Right atrium auricular region (tissue), 2 donors: Measurements from ENCODE around the gene DMAC2. TPM values are rescaled to one million over a fixed set of nuclear protein-coding genes. Genes with fewer than 3 reads are reported as not detected.

Experiments used
- DNase-seq: peaks from one replicate; pipeline ENCODE4 v3.0.0-alpha.2; 2019; ENCODE audit warnings: low spot score
- H3K27ac ChIP-seq, 2 donors: fragments of 200-600 bp; sonication (generic); 1 replicate in 1 of 2; 2 replicates in 1 of 2; pipeline ENCODE4 v1.5.1; 2016 to 2019
- H3K27me3 ChIP-seq, 2 donors: fragments of 200-600 bp; sonication (generic); one replicate each; pipeline versions ENCODE4 v1.5.1 to v1.6.0; 2017 to 2019
- H3K36me3 ChIP-seq: fragments of 200-600 bp; sonication (generic); one replicate; pipeline ENCODE4 v1.5.1; 2016
- H3K4me1 ChIP-seq, 2 donors: fragments of 200-600 bp; sonication (generic); one replicate each; pipeline versions ENCODE4 v1.5.1 to v1.6.0; 2017 to 2019
- H3K4me3 ChIP-seq, 2 donors: fragments of 200-600 bp; sonication (generic); 1 replicate in 1 of 2; 2 replicates in 1 of 2; pipeline ENCODE4 v1.5.1; 2017 to 2019; ENCODE audit warnings: mild to moderate bottlenecking in 1 of 2, moderate library complexity in 1 of 2
- H3K9me3 ChIP-seq, 2 donors: fragments of 200-600 bp; sonication (generic); one replicate each; pipeline ENCODE4 v1.5.1; 2019
- total RNA-seq, 2 donors: library from RNA; depleted of rRNA; stranded (reverse); fragments of >200 nt; gene quantifications; one replicate each; pipeline ENCODE4 v1.1.0, GENCODE V29; 2016
- TF ChIP-seq, protein P1 (sequence below), 2 donors: fragments of 200-600 bp; sonication (generic); IDR thresholded peaks; one replicate each; pipeline ENCODE4 v1.5.1; 2019; ENCODE audit warnings: antibody characterized with exemption in 2 of 2

DMAC2 gene
- total RNA-seq, 2 donors from 2014 or later = 63.2 to 88.7 TPM

DNA sequence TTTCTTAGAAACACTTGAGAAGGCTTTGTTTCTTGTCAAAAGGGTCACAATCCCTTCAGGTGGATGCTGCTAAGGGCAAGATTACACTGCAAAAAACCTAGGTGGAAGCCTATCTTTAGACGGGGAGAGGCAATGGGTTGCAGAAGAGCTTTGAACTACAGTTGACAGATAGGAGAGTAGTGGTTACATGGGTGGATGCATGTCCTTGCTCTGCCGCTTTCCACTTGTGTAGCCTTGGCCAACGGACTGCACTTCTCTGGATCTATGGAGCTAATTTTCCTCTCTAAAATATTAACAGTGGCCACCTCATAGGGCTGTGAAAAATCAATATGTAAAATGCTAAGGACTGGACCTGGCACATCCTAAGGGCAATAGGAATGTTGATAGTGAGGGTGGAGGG is 41.1 kb downstream of the DMAC2 start:
- Histone ChIP-seq H3K27me3 (no peaks in the 10 kb centered on the region), H3K36me3 (no peaks in the 10 kb centered on the region), H3K4me3 (peak overlapping the region; percentile 84 to 91), H3K4me1 (peaks cover 0 to 17% of the 10 kb centered on the region in 2 donors), H3K27ac (peak overlapping the region in 1 of 2 donors; percentile 90), H3K9me3 (no peaks in the 10 kb centered on the region)
- DNase-seq = no peak
- TF ChIP-seq, protein P1, sequence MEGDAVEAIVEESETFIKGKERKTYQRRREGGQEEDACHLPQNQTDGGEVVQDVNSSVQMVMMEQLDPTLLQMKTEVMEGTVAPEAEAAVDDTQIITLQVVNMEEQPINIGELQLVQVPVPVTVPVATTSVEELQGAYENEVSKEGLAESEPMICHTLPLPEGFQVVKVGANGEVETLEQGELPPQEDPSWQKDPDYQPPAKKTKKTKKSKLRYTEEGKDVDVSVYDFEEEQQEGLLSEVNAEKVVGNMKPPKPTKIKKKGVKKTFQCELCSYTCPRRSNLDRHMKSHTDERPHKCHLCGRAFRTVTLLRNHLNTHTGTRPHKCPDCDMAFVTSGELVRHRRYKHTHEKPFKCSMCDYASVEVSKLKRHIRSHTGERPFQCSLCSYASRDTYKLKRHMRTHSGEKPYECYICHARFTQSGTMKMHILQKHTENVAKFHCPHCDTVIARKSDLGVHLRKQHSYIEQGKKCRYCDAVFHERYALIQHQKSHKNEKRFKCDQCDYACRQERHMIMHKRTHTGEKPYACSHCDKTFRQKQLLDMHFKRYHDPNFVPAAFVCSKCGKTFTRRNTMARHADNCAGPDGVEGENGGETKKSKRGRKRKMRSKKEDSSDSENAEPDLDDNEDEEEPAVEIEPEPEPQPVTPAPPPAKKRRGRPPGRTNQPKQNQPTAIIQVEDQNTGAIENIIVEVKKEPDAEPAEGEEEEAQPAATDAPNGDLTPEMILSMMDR (IDR thresholded peaks at IDR 0.05) = no peak

DNA sequence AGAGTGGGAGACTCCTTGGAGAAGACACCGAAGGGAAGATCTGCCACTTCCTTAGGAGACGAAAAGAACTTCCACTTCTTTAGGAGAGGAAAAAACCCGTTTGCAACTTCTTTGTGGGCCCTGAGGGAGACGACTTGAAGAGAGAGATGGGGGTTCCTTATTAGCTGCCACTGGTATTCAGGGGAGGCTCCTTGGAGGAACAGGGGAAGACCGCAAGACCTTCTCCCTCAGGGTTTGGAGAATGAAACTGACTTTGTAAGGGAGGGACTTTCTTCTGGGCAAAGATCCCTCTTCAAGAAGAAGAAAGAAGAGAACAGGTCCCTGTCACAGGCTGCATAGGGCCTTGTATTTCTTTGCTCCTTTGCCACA is 41.7 kb downstream of the DMAC2 start:
- Histone ChIP-seq H3K36me3 (no peaks in the 10 kb centered on the region), H3K4me3 (peak overlapping the region; percentile 84 to 91), H3K27ac (peak overlapping the region; percentile 89 to 90), H3K9me3 (no peaks in the 10 kb centered on the region), H3K27me3 (no peaks in the 10 kb centered on the region), H3K4me1 (peaks cover 0 to 17% of the 10 kb centered on the region in 2 donors)
- TF ChIP-seq, protein P1 (IDR thresholded peaks at IDR 0.05) = no peak
- no peak for DNase-seq

DNA sequence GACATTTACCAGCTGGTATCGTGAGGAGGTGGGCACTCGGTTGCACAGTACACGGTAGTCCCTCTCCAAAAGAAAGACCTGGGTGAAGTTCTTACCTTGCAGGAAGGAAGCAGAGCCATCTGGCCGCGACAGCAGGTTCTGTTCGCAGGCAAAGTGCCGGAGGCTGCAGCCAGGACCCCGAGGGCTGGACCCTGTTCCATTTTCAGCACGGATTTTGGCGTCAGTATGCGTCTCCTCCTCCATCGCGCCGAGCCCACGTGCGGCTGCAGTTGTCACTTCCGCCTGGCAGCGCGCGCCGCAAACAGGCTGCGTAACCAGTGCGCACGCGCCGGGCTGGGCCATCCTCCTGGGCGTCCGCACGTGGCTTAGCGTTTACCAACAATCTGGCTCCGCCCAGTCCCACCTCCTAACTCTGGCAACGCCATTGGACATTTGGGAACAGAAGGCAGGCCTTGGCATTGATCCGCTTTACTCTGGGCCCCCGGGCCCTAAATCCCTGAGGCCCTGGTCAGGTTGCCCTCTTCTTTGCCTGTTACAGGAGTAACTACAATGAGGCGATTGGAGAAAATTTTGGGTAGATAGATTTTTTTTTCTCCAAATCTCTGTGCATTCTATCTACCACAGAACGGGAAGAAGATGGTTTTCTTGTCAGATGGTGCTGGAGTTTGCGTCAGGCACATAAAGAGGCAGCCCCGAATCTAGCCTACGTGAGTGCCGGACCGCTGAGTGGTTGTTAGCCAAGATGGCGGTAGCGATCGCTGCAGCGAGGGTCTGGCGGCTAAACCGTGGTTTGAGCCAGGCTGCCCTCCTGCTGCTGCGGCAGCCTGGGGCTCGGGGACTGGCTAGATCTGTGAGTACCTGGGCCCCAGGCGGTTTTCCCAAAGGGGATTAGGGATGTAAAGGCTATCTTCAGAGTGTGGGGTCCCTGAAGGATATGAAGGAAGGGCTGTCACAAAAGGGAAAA is 42.3 kb downstream of the DMAC2 start, which contains the start of the genes BCKDHA and EXOSC5:
BCKDHA (plus strand) TSS at position 733 of the 964 bp plus-strand sequence; CDS start at position 743, 10 bp downstream.
EXOSC5 (minus strand) TSS at position 274 of the 964 bp plus-strand sequence; CDS start at position 243, 31 bp downstream.
- H3K27me3 ChIP-seq = no peaks in the 10 kb centered on the region
- H3K9me3 ChIP-seq = no peaks in the 10 kb centered on the region
- DNase-seq = peak; percentile 99
- H3K4me3 ChIP-seq = peak within 1 kb of the TSS; percentile 84 to 91
- H3K36me3 ChIP-seq = no peaks in the 10 kb centered on the region
- peaks cover 0 to 17% of the 10 kb centered on the region in 2 donors for H3K4me1 ChIP-seq
- peak within 1 kb of the TSS; percentile 89 to 90 for H3K27ac ChIP-seq
- TF ChIP-seq, protein P1 (IDR thresholded peaks at IDR 0.05) = no peak

DNA sequence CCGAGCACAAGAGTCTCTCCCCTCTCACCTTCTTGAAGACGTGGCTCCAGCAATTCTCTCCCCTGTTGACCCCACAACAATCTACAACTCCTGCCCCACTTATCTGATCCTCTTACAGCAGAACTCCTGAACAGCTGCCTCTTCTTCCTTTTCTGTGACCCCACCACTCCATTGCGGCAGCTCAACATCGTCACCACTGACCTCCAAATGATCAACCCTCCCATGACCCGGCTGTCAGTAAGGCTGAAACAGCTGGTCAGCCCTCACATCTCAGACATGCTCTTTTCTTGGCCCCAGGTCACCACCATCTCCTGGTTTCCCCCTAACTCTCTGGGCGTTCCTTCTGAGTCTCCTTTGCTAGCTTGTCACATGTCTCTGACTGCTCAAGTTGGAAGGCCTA is 44.4 kb downstream of the DMAC2 start:
- Histone ChIP-seq H3K4me3 (no peak overlapping the region), H3K9me3 (no peaks in the 10 kb centered on the region)
- TF ChIP-seq, protein P1 (IDR thresholded peaks at IDR 0.05) = no peak

DNA sequence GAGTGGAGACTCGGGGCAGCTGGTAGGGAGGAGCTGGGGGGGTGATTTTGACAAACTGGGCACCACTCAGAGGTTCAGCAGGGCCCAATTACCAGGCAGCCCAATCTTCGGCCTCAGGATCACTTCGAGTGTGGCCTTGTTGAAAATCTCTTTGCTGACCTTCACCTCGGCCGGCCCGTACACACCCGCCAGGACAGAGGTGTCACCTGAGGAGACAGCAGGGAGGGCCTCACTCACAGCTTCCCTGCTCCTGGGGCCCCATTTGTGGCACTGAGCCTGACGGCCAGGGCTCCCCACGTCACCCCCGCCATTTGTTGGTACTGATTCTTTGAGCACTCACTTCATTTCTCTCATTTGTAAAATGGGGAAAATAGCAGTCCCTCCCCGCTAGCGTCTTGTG is 46.9 kb downstream of the DMAC2 start:
- no peak for DNase-seq
- TF ChIP-seq, protein P1 (IDR thresholded peaks at IDR 0.05) = no peak
- no peaks in the 10 kb centered on the region for H3K9me3 ChIP-seq
- peaks cover 0 to 8% of the 10 kb centered on the region in 2 donors for H3K4me1 ChIP-seq
- H3K27me3 ChIP-seq = no peaks in the 10 kb centered on the region
- H3K4me3 ChIP-seq = no peak overlapping the region
- H3K27ac ChIP-seq = no peak overlapping the region
- H3K36me3 ChIP-seq = peaks cover 27% of the 10 kb centered on the region

More for the DNA sequence above, 44.4 kb downstream of the DMAC2 start:
- H3K4me1 ChIP-seq = peaks cover 0 to 17% of the 10 kb centered on the region in 2 donors
- H3K27me3 ChIP-seq = no peaks in the 10 kb centered on the region
- no peak overlapping the region for H3K27ac ChIP-seq
- peaks cover 15% of the 10 kb centered on the region for H3K36me3 ChIP-seq
- no peak for DNase-seq
